ENCODE results near the gene CHRDL2.

DNA sequence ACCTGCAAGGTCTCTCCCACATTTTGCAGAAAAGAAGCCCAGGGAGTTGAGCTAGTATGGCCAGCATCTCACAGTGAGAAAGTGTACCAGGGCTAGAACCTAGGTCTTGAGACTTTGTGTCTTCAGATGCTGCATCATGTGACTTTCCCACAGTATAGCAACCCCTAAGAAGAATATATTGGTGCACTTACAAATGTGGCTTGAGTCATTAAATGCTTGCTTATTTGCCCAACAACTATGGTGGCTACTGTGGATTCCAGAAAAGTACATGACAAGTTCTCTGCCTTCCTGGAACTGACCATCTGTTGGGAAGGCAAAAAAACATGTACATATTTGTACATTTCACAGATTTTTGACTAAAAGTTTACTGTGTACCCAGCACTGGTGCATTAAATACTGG lies 83.8 kb downstream of the CHRDL2 start:
- no peak for TF ChIP-seq CTCF (IDR thresholded peaks at IDR 0.05; ENCODE audit: low read length)
- no peak for TF ChIP-seq EZH2 (IDR thresholded peaks at IDR 0.05; ENCODE audit: borderline replicate concordance, low read length)

All from OCI-LY1 (cell line).